HL-60 (cell line): Measurements from ENCODE around the gene BEGAIN.

ENCODE experiments used
- DNase-seq, 2 experiments: peaks; one replicate each; pipeline ENCODE4 v3.0.0-alpha.2; 2010 to 2020; ENCODE audit warnings: low read depth in 1 of 2, low spot score in 1 of 2
- H3K27ac ChIP-seq: fragments of 250-450 bp; sonication (Bioruptor Pico); replicated peaks from 2 replicates; pipeline ENCODE4 v1.5.1; 2020; ENCODE audit warnings: mild to moderate bottlenecking, moderate library complexity
- H3K27me3 ChIP-seq: fragments of 250-450 bp; sonication (Bioruptor Pico); 2 replicates; pipeline ENCODE4 v1.5.1; 2021; ENCODE audit warnings: mild to moderate bottlenecking, moderate library complexity; ENCODE audit not compliant: insufficient read depth, poor library complexity, severe bottlenecking
- H3K4me3 ChIP-seq: replicated peaks from 2 replicates; pipeline ENCODE4 v1.5.1; 2011; ENCODE audit warnings: mild to moderate bottlenecking, control low read depth, low read length; ENCODE audit not compliant: insufficient read depth
- GABPA ChIP-seq: IDR thresholded peaks from 2 replicates; pipeline ENCODE4 v1.6.1; 2012; ENCODE audit warnings: low read depth
- POLR2AphosphoS5 ChIP-seq: IDR thresholded peaks from 2 replicates; pipeline ENCODE4 v1.6.1; 2012; ENCODE audit warnings: low read depth
- REST ChIP-seq: IDR thresholded peaks from 2 replicates; pipeline ENCODE4 v1.6.1; 2012; ENCODE audit warnings: low read depth; ENCODE audit not compliant: insufficient replicate concordance
- SPI1 ChIP-seq: IDR thresholded peaks from 2 replicates; pipeline ENCODE4 v1.6.1; 2012; ENCODE audit warnings: low read depth, mild to moderate bottlenecking, borderline replicate concordance
- TF ChIP-seq, protein P1 (sequence below): IDR thresholded peaks from one replicate; pipeline ENCODE4 v1.5.1; 2011; ENCODE audit warnings: low read length, control low read depth, inconsistent platforms; ENCODE audit not compliant: insufficient read depth

BEGAIN gene

GRCh38 chr14:100607611-100607956 is 20.4 kb upstream of the BEGAIN start:
- no peak overlapping the region for H3K4me3 ChIP-seq
- no peaks in the 10 kb centered on the region for H3K27me3 ChIP-seq
- no peak overlapping the region for H3K27ac ChIP-seq
- TF ChIP-seq REST (no peak), SPI1 (no peak), POLR2AphosphoS5 (no peak), GABPA (no peak)
- TF ChIP-seq, protein P1, sequence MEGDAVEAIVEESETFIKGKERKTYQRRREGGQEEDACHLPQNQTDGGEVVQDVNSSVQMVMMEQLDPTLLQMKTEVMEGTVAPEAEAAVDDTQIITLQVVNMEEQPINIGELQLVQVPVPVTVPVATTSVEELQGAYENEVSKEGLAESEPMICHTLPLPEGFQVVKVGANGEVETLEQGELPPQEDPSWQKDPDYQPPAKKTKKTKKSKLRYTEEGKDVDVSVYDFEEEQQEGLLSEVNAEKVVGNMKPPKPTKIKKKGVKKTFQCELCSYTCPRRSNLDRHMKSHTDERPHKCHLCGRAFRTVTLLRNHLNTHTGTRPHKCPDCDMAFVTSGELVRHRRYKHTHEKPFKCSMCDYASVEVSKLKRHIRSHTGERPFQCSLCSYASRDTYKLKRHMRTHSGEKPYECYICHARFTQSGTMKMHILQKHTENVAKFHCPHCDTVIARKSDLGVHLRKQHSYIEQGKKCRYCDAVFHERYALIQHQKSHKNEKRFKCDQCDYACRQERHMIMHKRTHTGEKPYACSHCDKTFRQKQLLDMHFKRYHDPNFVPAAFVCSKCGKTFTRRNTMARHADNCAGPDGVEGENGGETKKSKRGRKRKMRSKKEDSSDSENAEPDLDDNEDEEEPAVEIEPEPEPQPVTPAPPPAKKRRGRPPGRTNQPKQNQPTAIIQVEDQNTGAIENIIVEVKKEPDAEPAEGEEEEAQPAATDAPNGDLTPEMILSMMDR = no peak
- DNase-seq = no peak

DNA sequence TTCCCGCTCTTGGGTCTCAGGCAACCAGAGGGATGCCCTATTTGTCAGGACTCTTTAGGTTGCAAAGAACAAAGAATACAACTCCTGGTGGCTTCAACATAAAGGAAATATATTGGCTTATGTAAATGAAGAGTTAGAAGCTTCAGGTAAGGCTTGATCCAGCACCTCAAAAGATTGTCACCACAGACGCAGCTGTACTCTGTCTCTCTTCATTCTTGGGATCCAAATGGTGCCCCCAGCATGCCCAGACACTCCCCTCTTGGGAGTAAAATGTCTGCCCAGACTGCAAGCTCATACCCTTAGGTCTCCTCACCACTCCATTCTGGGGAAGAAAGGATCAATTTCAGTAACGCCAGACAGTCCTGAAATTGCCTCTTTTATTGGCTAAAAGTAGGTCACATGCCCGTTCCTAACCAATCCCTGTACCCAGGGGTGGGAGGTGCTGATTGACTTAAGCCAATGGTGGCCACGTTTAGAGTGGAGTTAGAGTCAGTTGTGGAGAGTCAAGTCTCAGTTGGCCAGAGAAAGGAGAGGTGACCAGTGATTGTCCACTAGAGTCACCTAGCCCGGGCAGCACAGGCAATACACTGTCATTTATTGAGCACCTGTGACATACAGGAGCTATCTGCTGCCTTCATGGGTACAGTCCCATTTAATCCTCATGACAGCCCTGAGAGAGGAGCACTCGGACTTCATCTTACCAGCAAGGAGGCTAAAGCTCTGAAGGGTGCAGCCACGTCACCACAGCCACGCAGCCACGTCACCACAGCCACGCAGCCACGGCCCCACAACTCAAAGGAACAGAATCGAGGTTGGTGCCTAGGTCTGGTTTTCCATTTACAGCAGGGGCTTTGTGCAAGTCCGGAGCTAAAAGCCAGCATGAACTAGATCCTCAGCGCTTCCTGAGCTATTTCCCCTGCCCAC is 19.7 kb upstream of the BEGAIN start:
- H3K4me3 ChIP-seq = no peak overlapping the region
- no peak overlapping the region for H3K27ac ChIP-seq
- no peaks in the 10 kb centered on the region for H3K27me3 ChIP-seq
- TF ChIP-seq GABPA (no peak), REST (no peak), POLR2AphosphoS5 (no peak), SPI1 (no peak)
- TF ChIP-seq, protein P1 = no peak
- DNase-seq = no peak

GRCh38 chr14:100605706-100606686 is 18.8 kb upstream of the BEGAIN start:
- DNase-seq = no peak
- Histone ChIP-seq H3K4me3 (no peak overlapping the region), H3K27ac (no peak overlapping the region), H3K27me3 (no peaks in the 10 kb centered on the region)
- TF ChIP-seq SPI1 = no peak

DNA sequence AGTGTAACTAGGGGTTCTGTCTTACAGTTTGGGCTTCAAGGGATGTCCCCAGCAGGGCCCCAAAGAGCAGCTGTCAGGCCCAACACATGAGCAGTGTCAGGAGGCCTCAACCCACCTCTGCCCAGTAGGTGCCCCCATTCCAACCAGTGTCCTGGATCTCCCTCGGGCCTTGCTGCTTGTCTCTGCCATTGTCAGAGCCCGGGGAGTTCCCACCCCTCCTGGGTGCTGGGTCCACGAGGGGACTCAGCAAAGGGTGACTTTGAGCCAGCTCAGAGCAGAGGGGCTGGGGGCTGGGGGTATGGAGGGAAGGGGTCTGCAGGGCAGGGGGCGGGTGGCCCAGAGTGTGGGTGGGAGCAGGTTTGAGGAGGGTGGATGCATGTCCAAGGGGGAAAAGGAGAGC is 18.0 kb upstream of the BEGAIN start:
- no peak for DNase-seq
- Histone ChIP-seq H3K27me3 (no peaks in the 10 kb centered on the region), H3K27ac (no peak overlapping the region), H3K4me3 (no peak overlapping the region)
- TF ChIP-seq, protein P1 = no peak
- TF ChIP-seq GABPA = no peak
- no peak for TF ChIP-seq SPI1
- TF ChIP-seq REST = no peak
- no peak for TF ChIP-seq POLR2AphosphoS5
